ENCODE data around the gene RANBP9. TPM values are rescaled to one million over a fixed set of nuclear protein-coding genes. Genes with fewer than 3 reads are reported as not detected.

RANBP9 gene
- total and polyA plus RNA-seq, 2 experiments from 2014 or later = 24.2 to 36.1 TPM

- Histone ChIP-seq H3K9me3 (ENCODE audit: low read depth) (no peaks in the 10 kb centered on the region), H3K4me2 (no peak overlapping the region), H3K27ac (no peak overlapping the region), H3K9me2 (replicated peaks; ENCODE audit: insufficient read depth) (no peaks in the 10 kb centered on the region), H4K20me1 (ENCODE audit: insufficient read depth, poor library complexity, severe bottlenecking) (no peaks in the 10 kb centered on the region), H2AFZ (no peak overlapping the region), H3K36me3 (replicated peaks; ENCODE audit: insufficient read depth, low read depth) (no peaks in the 10 kb centered on the region), H3K4me1 (ENCODE audit: insufficient read depth) (no peaks in the 10 kb centered on the region), H3K27me3 (no peaks in the 10 kb centered on the region), H3K79me2 (no peaks in the 10 kb centered on the region), H3K4me3 (no peak overlapping the region)
- DNase-seq (ENCODE audit: low spot score) = no peak
- TF ChIP-seq EZH2 (IDR thresholded peaks at IDR 0.05; ENCODE audit: borderline replicate concordance) (no peak), EZH2phosphoT487 (IDR thresholded peaks at IDR 0.05; ENCODE audit: low read depth, severe bottlenecking, unreplicated experiment) (no peak)
- TF ChIP-seq, protein P1, sequence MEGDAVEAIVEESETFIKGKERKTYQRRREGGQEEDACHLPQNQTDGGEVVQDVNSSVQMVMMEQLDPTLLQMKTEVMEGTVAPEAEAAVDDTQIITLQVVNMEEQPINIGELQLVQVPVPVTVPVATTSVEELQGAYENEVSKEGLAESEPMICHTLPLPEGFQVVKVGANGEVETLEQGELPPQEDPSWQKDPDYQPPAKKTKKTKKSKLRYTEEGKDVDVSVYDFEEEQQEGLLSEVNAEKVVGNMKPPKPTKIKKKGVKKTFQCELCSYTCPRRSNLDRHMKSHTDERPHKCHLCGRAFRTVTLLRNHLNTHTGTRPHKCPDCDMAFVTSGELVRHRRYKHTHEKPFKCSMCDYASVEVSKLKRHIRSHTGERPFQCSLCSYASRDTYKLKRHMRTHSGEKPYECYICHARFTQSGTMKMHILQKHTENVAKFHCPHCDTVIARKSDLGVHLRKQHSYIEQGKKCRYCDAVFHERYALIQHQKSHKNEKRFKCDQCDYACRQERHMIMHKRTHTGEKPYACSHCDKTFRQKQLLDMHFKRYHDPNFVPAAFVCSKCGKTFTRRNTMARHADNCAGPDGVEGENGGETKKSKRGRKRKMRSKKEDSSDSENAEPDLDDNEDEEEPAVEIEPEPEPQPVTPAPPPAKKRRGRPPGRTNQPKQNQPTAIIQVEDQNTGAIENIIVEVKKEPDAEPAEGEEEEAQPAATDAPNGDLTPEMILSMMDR (IDR thresholded peaks at IDR 0.05; ENCODE audit: poor library complexity) = no peak
- WGBS (ENCODE audit: low lambda C conversion rate, missing lambda C conversion rate) = 95% methylated on average over 2 of the region's 2 CpGs
Measured at GRCh38 chr6:13729891-13730290, 18.3 kb upstream of the RANBP9 start.

DNA sequence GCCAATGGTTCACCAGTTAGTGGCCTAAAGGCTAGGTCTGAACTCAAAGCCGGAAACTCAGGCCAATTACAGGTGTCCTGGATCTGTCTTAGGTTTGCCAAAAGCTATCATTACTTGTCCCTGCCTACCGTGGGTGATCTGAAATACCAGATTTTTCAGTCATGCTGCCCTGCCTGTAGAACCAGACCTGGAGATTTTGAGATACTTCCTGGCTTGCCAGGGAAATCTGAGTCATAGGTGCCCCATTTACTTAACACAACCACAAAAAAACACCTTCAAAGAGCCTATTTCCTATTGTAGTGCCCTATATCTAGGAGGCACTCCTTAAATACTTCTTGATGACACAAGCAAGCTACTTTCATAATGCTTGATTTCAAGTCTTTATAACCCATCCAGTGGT, 13.9 kb upstream of the RANBP9 start:
- Histone ChIP-seq H2AFZ (no peak overlapping the region), H3K4me2 (no peak overlapping the region), H3K27ac (peak overlapping the region; percentile 59), H3K9me2 (replicated peaks; ENCODE audit: insufficient read depth) (no peaks in the 10 kb centered on the region), H3K4me3 (no peak overlapping the region), H4K20me1 (ENCODE audit: insufficient read depth, poor library complexity, severe bottlenecking) (no peaks in the 10 kb centered on the region), H3K27me3 (no peaks in the 10 kb centered on the region), H3K9me3 (ENCODE audit: low read depth) (no peaks in the 10 kb centered on the region), H3K36me3 (replicated peaks; ENCODE audit: insufficient read depth, low read depth) (no peaks in the 10 kb centered on the region), H3K79me2 (no peaks in the 10 kb centered on the region), H3K4me1 (ENCODE audit: insufficient read depth) (no peaks in the 10 kb centered on the region)
- TF ChIP-seq EZH2 (IDR thresholded peaks at IDR 0.05; ENCODE audit: borderline replicate concordance) = no peak
- TF ChIP-seq, protein P1 (IDR thresholded peaks at IDR 0.05; ENCODE audit: poor library complexity) = no peak
- TF ChIP-seq EZH2phosphoT487 (IDR thresholded peaks at IDR 0.05; ENCODE audit: low read depth, severe bottlenecking, unreplicated experiment) = no peak
- WGBS (ENCODE audit: low lambda C conversion rate, missing lambda C conversion rate) = 66% methylated on average over 2 of the region's 2 CpGs
- DNase-seq (ENCODE audit: low spot score) = no peak

GRCh38 chr6:13725052-13725451, 13.4 kb upstream of the RANBP9 start:
- Histone ChIP-seq H3K36me3 (replicated peaks; ENCODE audit: insufficient read depth, low read depth) (no peaks in the 10 kb centered on the region), H3K4me1 (ENCODE audit: insufficient read depth) (no peaks in the 10 kb centered on the region), H3K4me3 (no peak overlapping the region), H3K4me2 (no peak overlapping the region), H3K27me3 (no peaks in the 10 kb centered on the region), H3K9me3 (ENCODE audit: low read depth) (no peaks in the 10 kb centered on the region), H3K27ac (peak overlapping the region; percentile 59), H4K20me1 (ENCODE audit: insufficient read depth, poor library complexity, severe bottlenecking) (no peaks in the 10 kb centered on the region), H2AFZ (no peak overlapping the region), H3K9me2 (replicated peaks; ENCODE audit: insufficient read depth) (no peaks in the 10 kb centered on the region), H3K79me2 (no peaks in the 10 kb centered on the region)
- DNase-seq (ENCODE audit: low spot score) = no peak
- 94% methylated on average over 3 of the region's 3 CpGs for WGBS (ENCODE audit: low lambda C conversion rate, missing lambda C conversion rate)
- TF ChIP-seq EZH2phosphoT487 (IDR thresholded peaks at IDR 0.05; ENCODE audit: low read depth, severe bottlenecking, unreplicated experiment) = no peak
- no peak for TF ChIP-seq EZH2 (IDR thresholded peaks at IDR 0.05; ENCODE audit: borderline replicate concordance)
- TF ChIP-seq, protein P1 (IDR thresholded peaks at IDR 0.05; ENCODE audit: poor library complexity) = no peak

DNA sequence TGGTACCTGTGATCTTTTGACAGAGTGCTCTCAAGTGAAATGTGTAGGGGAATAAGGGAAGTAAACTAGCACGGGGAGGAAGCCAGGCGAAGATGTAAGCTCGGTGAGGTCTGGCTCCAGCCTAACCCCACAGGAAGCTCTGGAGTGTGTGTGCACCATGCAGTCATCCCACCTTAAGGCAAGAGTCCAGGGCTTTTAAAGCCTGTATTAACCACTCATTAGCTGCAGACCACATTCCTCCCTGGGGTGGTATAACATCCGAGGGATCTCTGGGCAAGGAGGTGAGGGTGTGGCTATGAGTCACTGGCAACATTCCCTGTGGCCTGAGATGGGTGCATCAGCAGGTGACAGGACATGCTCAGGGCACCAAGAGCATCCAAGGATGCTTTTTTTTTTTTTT, 12.5 kb upstream of the RANBP9 start:
- Histone ChIP-seq H3K4me3 (no peak overlapping the region), H3K27ac (peak overlapping the region; percentile 21), H2AFZ (no peak overlapping the region), H3K79me2 (no peaks in the 10 kb centered on the region), H3K4me1 (ENCODE audit: insufficient read depth) (no peaks in the 10 kb centered on the region), H3K9me3 (ENCODE audit: low read depth) (no peaks in the 10 kb centered on the region), H3K4me2 (no peak overlapping the region), H3K9me2 (replicated peaks; ENCODE audit: insufficient read depth) (no peaks in the 10 kb centered on the region), H3K36me3 (replicated peaks; ENCODE audit: insufficient read depth, low read depth) (no peaks in the 10 kb centered on the region), H4K20me1 (ENCODE audit: insufficient read depth, poor library complexity, severe bottlenecking) (no peaks in the 10 kb centered on the region), H3K27me3 (no peaks in the 10 kb centered on the region)
- peak; percentile 36 for DNase-seq (ENCODE audit: low spot score)
- WGBS (ENCODE audit: low lambda C conversion rate, missing lambda C conversion rate) = 47% methylated on average over 4 of the region's 4 CpGs
- TF ChIP-seq EZH2phosphoT487 (IDR thresholded peaks at IDR 0.05; ENCODE audit: low read depth, severe bottlenecking, unreplicated experiment) (no peak), EZH2 (IDR thresholded peaks at IDR 0.05; ENCODE audit: borderline replicate concordance) (no peak)
- TF ChIP-seq, protein P1 (IDR thresholded peaks at IDR 0.05; ENCODE audit: poor library complexity) = no peak

Measured in hepatocyte (in vitro differentiated cells).